BJ (cell line): Measurements from ENCODE around the gene LOXHD1. TPM values are rescaled to one million over a fixed set of nuclear protein-coding genes. Genes with fewer than 3 reads are reported as not detected.

Experiments used
- CTCF ChIA-PET: fragments of 350-600 bp; formaldehyde crosslinking; extraction: SDS; loops from one replicate; lab custom pipeline; 2021; ENCODE audit warnings: antibody characterized with exemption, inconsistent platforms; lab: Yijun Ruan, JAX
- POLR2A ChIA-PET: fragments of 300-600 bp; sonication (Branson Sonifier 250); formaldehyde crosslinking; extraction: SDS; loops from one replicate; lab custom pipeline; 2021; ENCODE audit warnings: antibody characterized with exemption; lab: Charles Lee
- DNase-seq: peaks from one replicate; pipeline ENCODE4 v3.0.0-alpha.2; 2011; ENCODE audit warnings: low read depth
- H3K27me3 ChIP-seq: 2 replicates; pipeline ENCODE4 v1.6.0; 2011; ENCODE audit warnings: low read length; ENCODE audit not compliant: control insufficient read depth, insufficient read depth
- H3K36me3 ChIP-seq: 2 replicates; pipeline ENCODE4 v1.5.1; 2011; ENCODE audit warnings: low read length; ENCODE audit not compliant: control insufficient read depth, insufficient read depth
- H3K4me3 ChIP-seq: 2 replicates; pipeline ENCODE4 v1.5.1; 2011; ENCODE audit warnings: low read depth, mild to moderate bottlenecking, control low read depth, low read length
- CTCF ChIP-seq: IDR thresholded peaks from 2 replicates; pipeline ENCODE4 v1.5.1; 2011; ENCODE audit warnings: low read depth, mild to moderate bottlenecking, control low read depth, inconsistent platforms, low read length, moderate library complexity; ENCODE audit not compliant: insufficient read depth
- polyA plus RNA-seq: library from polyadenylated mRNA; depleted of rRNA; stranded (reverse); fragments of >200 nt; gene quantifications from 2 replicates; pipeline ENCODE4 v1.2.3, GENCODE V29; 2011

The LOXHD1 gene
- polyA plus RNA-seq, 1 experiment, result not detected

- no peak for TF ChIP-seq CTCF
- no peaks in the 10 kb centered on the region for H3K27me3 ChIP-seq
- no peak overlapping the region for H3K4me3 ChIP-seq
- CTCF ChIA-PET, result no interaction called here
- no peak for DNase-seq
- POLR2A ChIA-PET, result no interaction called here
- H3K36me3 ChIP-seq, result no peaks in the 10 kb centered on the region
Observed at GRCh38 chr18:46462523-46462922, 194.5 kb downstream of the LOXHD1 start.

- Histone ChIP-seq H3K36me3 (no peaks in the 10 kb centered on the region), H3K27me3 (no peaks in the 10 kb centered on the region), H3K4me3 (no peak overlapping the region)
- no peak for DNase-seq
- POLR2A ChIA-PET, result no interaction called here
- CTCF ChIA-PET, result interaction anchor here (0.6 kb wide), 1 partner anchor 250 kb away, joined by 3 read pairs; no protein-coding TSS in a partner anchor
- no peak for TF ChIP-seq CTCF
Observed at GRCh38 chr18:46461993-46462392, 195.0 kb downstream of the LOXHD1 start.

- TF ChIP-seq CTCF, result no peak
- H3K36me3 ChIP-seq, result no peaks in the 10 kb centered on the region
- ChIA-PET CTCF (no interaction called here), POLR2A (no interaction called here)
- no peak for DNase-seq
- H3K4me3 ChIP-seq, result no peak overlapping the region
- H3K27me3 ChIP-seq, result no peaks in the 10 kb centered on the region
Observed at GRCh38 chr18:46460754-46461153, 196.3 kb downstream of the LOXHD1 start.

GRCh38 chr18:46459789-46460455 lies 197.1 kb downstream of the LOXHD1 start:
- no peak for TF ChIP-seq CTCF
- no peak overlapping the region for H3K4me3 ChIP-seq
- H3K36me3 ChIP-seq, result no peaks in the 10 kb centered on the region
- no peaks in the 10 kb centered on the region for H3K27me3 ChIP-seq
- CTCF ChIA-PET, result no interaction called here
- DNase-seq, result no peak
- POLR2A ChIA-PET, result no interaction called here

- TF ChIP-seq CTCF, result no peak
- Histone ChIP-seq H3K27me3 (no peaks in the 10 kb centered on the region), H3K36me3 (no peaks in the 10 kb centered on the region), H3K4me3 (no peak overlapping the region)
- POLR2A ChIA-PET, result no interaction called here
- no peak for DNase-seq
- CTCF ChIA-PET, result no interaction called here
Observed at GRCh38 chr18:46458472-46458871, 198.5 kb downstream of the LOXHD1 start.
